ENCODE data around the gene GPR132. TPM values are rescaled to one million over a fixed set of nuclear protein-coding genes. Genes with fewer than 3 reads are reported as not detected.
"Not testable (repeated sequence)": the region's sequence is repeated elsewhere in the genome, so short reads cannot be mapped to it uniquely, and the experiment has no call there.

Gene GPR132
- total RNA-seq, 1 experiment from 2014 or later, result not detected

DNA sequence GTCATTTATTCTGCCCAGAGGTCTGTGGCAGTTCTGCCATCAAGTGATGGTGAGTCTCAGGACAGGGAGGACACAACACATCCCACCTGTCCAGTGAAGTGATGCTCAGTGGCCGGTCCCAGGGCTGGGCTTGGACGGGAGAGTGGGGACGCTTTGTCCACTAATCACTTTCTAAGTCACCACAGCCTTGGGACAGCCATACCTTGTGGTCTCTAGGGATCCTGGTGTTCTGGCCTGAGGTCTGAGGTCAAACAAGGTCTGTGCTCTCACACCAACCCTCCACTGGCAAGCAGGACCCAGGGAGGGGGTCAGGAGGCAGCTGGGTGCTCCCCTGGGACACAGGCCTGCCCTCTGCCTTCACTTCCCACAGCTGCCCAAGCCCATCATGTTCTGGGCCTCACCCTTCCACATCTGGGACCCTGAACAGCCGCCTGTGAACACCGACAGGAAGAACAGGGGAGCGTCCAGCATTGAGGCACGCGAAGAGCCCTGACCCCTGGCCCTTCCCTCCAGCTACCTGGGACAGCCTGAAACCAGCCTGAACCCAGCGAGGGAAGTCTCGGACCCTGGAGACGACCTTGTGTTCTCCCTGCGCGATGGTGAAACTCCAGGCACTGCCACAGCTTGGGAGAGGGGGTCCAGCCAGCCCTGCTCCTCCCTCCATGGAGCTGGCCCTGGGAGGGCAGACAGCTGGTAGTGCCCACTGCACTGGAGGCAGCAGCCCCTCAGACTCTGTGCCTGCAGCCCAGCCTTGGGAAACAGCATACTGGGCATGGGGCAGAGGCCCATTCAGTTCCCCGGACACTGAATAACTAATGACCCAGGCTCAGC is 19.7 kb upstream of the GPR132 start:
- H3K27ac ChIP-seq, result no peak overlapping the region
- H2AFZ ChIP-seq, result no peak overlapping the region
- no peak for TF ChIP-seq EZH2 (IDR thresholded peaks at IDR 0.05; ENCODE audit: low read depth)
- TF ChIP-seq, protein P1, sequence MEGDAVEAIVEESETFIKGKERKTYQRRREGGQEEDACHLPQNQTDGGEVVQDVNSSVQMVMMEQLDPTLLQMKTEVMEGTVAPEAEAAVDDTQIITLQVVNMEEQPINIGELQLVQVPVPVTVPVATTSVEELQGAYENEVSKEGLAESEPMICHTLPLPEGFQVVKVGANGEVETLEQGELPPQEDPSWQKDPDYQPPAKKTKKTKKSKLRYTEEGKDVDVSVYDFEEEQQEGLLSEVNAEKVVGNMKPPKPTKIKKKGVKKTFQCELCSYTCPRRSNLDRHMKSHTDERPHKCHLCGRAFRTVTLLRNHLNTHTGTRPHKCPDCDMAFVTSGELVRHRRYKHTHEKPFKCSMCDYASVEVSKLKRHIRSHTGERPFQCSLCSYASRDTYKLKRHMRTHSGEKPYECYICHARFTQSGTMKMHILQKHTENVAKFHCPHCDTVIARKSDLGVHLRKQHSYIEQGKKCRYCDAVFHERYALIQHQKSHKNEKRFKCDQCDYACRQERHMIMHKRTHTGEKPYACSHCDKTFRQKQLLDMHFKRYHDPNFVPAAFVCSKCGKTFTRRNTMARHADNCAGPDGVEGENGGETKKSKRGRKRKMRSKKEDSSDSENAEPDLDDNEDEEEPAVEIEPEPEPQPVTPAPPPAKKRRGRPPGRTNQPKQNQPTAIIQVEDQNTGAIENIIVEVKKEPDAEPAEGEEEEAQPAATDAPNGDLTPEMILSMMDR (conservative IDR thresholded peaks at IDR 0.05), result no peak
- no peaks in the 10 kb centered on the region for H3K36me3 ChIP-seq (ENCODE audit: low read depth)
- H3K4me1 ChIP-seq (replicated peaks; ENCODE audit: insufficient read depth), result peaks cover 27% of the 10 kb centered on the region
- no TSS peak for BruUV-seq (replicated peaks)
- H3F3A ChIP-seq (ENCODE audit: insufficient read depth, low read depth), result peaks cover 21% of the 10 kb centered on the region; the same call in 1 of the 2 replicates
- no peaks in the 10 kb centered on the region for H3K27me3 ChIP-seq (ENCODE audit: insufficient read depth, low read depth)
- no peak overlapping the region for H3K4me3 ChIP-seq
- no peaks in the 10 kb centered on the region for H3K9me2 ChIP-seq (ENCODE audit: insufficient read depth)
- H3K79me2 ChIP-seq (ENCODE audit: low read depth), result no peaks in the 10 kb centered on the region
- H4K20me1 ChIP-seq (ENCODE audit: insufficient read depth), result peaks cover 6% of the 10 kb centered on the region; the same call in 1 of the 2 replicates
- intact Hi-C loops (cut with micrococcal nuclease; ENCODE audit: unreplicated experiment), result no loop called here
- no peak overlapping the region for H3K4me2 ChIP-seq
- ChIA-PET CTCF (no interaction called here), POLR2A (ENCODE audit: unreplicated experiment) (no interaction called here)
- DNase-seq, result no peak
- no peaks in the 10 kb centered on the region for H3K9me3 ChIP-seq (ENCODE audit: insufficient read depth, low read depth)

DNA sequence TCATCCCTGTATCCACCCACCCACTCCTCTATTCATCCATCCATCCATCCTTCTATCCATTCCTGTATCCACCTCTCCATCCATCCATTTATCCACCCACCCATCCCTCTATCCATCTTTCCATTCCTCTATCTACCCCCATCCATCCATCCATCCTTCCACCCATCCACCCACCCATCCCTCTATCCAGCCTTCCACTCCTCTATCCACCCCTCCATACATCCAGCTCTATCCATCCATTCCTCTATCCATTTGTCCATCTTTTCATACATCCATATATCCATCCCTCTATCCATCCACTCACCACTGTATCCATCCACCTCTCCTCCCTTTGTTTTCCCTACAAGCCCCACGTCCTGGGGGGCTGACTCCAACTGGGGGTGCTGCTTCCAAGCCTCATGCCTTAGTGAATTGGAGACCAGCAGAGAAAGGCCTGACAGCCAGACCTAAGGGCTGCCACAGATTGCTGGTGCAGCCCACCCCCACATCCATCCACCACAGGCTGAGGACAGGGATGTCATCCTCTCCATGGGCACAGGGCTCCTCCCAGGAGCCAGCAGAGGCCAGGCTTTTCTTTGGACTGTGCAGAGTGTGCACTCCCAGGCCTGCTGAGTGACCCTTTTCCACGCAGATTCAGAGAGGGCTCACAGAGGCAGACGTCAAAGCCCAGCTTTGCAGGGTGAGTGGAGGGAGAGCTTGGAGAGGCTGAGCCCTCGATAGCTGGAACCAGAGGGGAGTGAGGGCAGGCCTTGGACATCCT is 18.9 kb upstream of the GPR132 start:
- no peak for TF ChIP-seq EZH2 (IDR thresholded peaks at IDR 0.05; ENCODE audit: low read depth)
- TF ChIP-seq, protein P1 (conservative IDR thresholded peaks at IDR 0.05), result no peak
- BruUV-seq (replicated peaks), result no TSS peak
- Histone ChIP-seq H3K4me1 (replicated peaks; ENCODE audit: insufficient read depth) (peaks cover 19% of the 10 kb centered on the region), H3K79me2 (ENCODE audit: low read depth) (no peaks in the 10 kb centered on the region), H3K27ac (no peak overlapping the region), H3K9me3 (ENCODE audit: insufficient read depth, low read depth) (no peaks in the 10 kb centered on the region), H3K36me3 (ENCODE audit: low read depth) (no peaks in the 10 kb centered on the region), H3K4me3 (no peak overlapping the region), H3K4me2 (no peak overlapping the region), H3K9me2 (ENCODE audit: insufficient read depth) (no peaks in the 10 kb centered on the region), H3F3A (ENCODE audit: insufficient read depth, low read depth) (peaks cover 19% of the 10 kb centered on the region; the same call in 1 of the 2 replicates), H4K20me1 (ENCODE audit: insufficient read depth) (peaks cover 6% of the 10 kb centered on the region; the same call in 1 of the 2 replicates), H2AFZ (no peak overlapping the region), H3K27me3 (ENCODE audit: insufficient read depth, low read depth) (no peaks in the 10 kb centered on the region)
- DNase-seq, result no peak
- CTCF ChIA-PET, result no interaction called here
- POLR2A ChIA-PET (ENCODE audit: unreplicated experiment), result no interaction called here
- intact Hi-C loops (cut with micrococcal nuclease; ENCODE audit: unreplicated experiment), result no loop called here

DNA sequence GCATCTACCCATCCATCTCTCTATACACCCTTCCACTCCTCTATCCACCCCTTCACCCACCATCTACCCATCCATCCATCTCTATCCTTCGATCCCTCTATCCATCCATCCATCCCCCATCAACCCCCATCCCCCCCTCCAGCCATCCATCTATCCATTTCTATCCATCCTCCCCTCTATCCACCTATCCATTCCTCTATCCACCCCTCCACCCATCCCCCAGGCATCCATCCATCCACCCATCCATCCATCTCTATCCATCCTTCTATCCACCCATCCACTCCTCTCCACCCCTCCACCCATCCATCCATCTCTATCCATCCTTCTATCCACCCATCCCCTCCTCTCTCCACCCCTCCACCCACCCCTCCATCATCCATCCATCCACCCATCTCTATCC is 17.5 kb upstream of the GPR132 start:
- H3K4me2 ChIP-seq, result no peak overlapping the region
- POLR2A ChIA-PET (ENCODE audit: unreplicated experiment), result no interaction called here
- no peaks in the 10 kb centered on the region for H3K9me3 ChIP-seq (ENCODE audit: insufficient read depth, low read depth)
- no peaks in the 10 kb centered on the region for H3K79me2 ChIP-seq (ENCODE audit: low read depth)
- TF ChIP-seq, protein P1 (conservative IDR thresholded peaks at IDR 0.05), result no peak
- TF ChIP-seq EZH2 (IDR thresholded peaks at IDR 0.05; ENCODE audit: low read depth), result no peak
- H3K27ac ChIP-seq, result no peak overlapping the region
- H3K27me3 ChIP-seq (ENCODE audit: insufficient read depth, low read depth), result no peaks in the 10 kb centered on the region
- H3K9me2 ChIP-seq (ENCODE audit: insufficient read depth), result no peaks in the 10 kb centered on the region
- BruUV-seq (replicated peaks), result no TSS peak
- intact Hi-C loops (cut with micrococcal nuclease; ENCODE audit: unreplicated experiment), result no loop called here
- peaks cover 6% of the 10 kb centered on the region; the same call in 1 of the 2 replicates for H4K20me1 ChIP-seq (ENCODE audit: insufficient read depth)
- peaks cover 9% of the 10 kb centered on the region for H3F3A ChIP-seq (ENCODE audit: insufficient read depth, low read depth)
- CTCF ChIA-PET, result no interaction called here
- no peaks in the 10 kb centered on the region for H3K36me3 ChIP-seq (ENCODE audit: low read depth)
- peaks cover 5% of the 10 kb centered on the region for H3K4me1 ChIP-seq (replicated peaks; ENCODE audit: insufficient read depth)
- DNase-seq, result no peak
- no peak overlapping the region for H3K4me3 ChIP-seq
- no peak overlapping the region for H2AFZ ChIP-seq

DNA sequence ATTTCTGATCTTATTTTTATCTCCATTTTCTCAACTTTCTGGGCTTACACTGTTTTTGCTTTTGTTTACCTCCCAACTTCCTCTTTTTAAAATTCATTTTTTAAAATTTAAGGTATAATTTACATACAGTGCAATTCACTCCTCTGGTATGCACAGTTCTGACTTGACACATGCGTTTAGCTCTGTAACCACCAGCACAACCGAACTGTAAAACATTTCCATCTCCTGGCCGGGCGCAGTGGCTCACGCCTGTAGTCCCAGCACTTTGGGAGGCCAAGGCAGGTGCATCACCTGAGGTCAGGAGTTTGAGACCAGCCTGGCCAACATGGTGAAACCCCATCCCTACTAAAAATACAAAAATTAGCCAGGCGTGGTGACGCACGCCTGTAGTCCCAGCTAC is 16.2 kb upstream of the GPR132 start:
- H3K4me1 ChIP-seq (replicated peaks; ENCODE audit: insufficient read depth); H4K20me1 ChIP-seq (ENCODE audit: insufficient read depth); H3K9me2 ChIP-seq (ENCODE audit: insufficient read depth); H3K79me2 ChIP-seq (ENCODE audit: low read depth); H3K4me2 ChIP-seq; DNase-seq; CTCF ChIA-PET; POLR2A ChIA-PET (ENCODE audit: unreplicated experiment); H2AFZ ChIP-seq; H3F3A ChIP-seq (ENCODE audit: insufficient read depth, low read depth); H3K4me3 ChIP-seq; H3K27me3 ChIP-seq (ENCODE audit: insufficient read depth, low read depth); intact Hi-C loops (cut with micrococcal nuclease; ENCODE audit: unreplicated experiment); H3K9me3 ChIP-seq (ENCODE audit: insufficient read depth, low read depth); H3K36me3 ChIP-seq (ENCODE audit: low read depth); BruUV-seq (replicated peaks); H3K27ac ChIP-seq: not testable (repeated sequence)

Data from PC-9 (cell line).